ENCODE measurements around the gene DNAI2.

GRCh38 chr17:74334393-74335039 lies 60.5 kb downstream of the DNAI2 start:
- no peak for TF ChIP-seq POLR2A (IDR thresholded peaks at IDR 0.05; ENCODE audit: low read depth, low read length)
- TF ChIP-seq TAF1 (IDR thresholded peaks at IDR 0.05; ENCODE audit: low read depth, low read length): no peak
- no peak for TF ChIP-seq POLR2AphosphoS5 (IDR thresholded peaks at IDR 0.05; ENCODE audit: low read depth, low read length)
- no peak for TF ChIP-seq POU2F2 (IDR thresholded peaks at IDR 0.05; ENCODE audit: low read depth, low read length)
- no peak for TF ChIP-seq PAX5 (IDR thresholded peaks at IDR 0.05; ENCODE audit: insufficient read depth, low read length, severe bottlenecking)
